Measurements from ENCODE around the gene PDK3.

GRCh38 chrX:24427747-24428019 is 37.4 kb upstream of the PDK3 start:
- TF ChIP-seq POLR2A (IDR thresholded peaks at IDR 0.05): no peak
- TF ChIP-seq, protein P1, sequence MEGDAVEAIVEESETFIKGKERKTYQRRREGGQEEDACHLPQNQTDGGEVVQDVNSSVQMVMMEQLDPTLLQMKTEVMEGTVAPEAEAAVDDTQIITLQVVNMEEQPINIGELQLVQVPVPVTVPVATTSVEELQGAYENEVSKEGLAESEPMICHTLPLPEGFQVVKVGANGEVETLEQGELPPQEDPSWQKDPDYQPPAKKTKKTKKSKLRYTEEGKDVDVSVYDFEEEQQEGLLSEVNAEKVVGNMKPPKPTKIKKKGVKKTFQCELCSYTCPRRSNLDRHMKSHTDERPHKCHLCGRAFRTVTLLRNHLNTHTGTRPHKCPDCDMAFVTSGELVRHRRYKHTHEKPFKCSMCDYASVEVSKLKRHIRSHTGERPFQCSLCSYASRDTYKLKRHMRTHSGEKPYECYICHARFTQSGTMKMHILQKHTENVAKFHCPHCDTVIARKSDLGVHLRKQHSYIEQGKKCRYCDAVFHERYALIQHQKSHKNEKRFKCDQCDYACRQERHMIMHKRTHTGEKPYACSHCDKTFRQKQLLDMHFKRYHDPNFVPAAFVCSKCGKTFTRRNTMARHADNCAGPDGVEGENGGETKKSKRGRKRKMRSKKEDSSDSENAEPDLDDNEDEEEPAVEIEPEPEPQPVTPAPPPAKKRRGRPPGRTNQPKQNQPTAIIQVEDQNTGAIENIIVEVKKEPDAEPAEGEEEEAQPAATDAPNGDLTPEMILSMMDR (IDR thresholded peaks at IDR 0.05): no peak
- peak in 1 of 4 donors; percentile 28 for TF ChIP-seq POLR2AphosphoS5 (IDR thresholded peaks at IDR 0.05)

Measured in sigmoid colon (tissue), 4 donors.